GM19351 (cell line): ENCODE data around the gene APAF1.

Experiments
- ATAC-seq: cut with Tn5 transposase; IDR thresholded peaks from one replicate; pipeline ENCODE4 v1.9.1; 2021; ENCODE audit warnings: mild to moderate bottlenecking, moderate library complexity; ENCODE audit not compliant: unreplicated experiment

APAF1 gene

DNA sequence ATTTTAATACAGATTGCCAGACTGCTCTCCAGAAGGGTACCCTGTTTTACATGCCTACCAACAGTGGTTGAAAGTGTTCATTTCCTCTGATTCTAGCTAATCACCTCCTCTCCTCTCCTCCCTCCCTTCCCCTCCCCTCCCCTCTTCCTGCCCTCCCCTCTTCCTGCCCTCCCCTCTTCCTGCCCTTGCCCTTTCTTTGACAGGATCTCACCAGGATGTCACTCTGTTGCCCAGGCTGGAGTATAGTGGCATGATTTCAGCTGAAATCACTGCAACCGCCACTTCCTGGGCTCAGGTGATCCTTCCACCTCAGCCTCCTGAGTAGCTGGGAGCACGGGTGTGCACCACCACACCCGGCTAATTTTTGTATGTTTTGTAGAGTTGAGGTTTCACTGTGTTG, 24.7 kb downstream of the APAF1 start:
- no peak for ATAC-seq

DNA sequence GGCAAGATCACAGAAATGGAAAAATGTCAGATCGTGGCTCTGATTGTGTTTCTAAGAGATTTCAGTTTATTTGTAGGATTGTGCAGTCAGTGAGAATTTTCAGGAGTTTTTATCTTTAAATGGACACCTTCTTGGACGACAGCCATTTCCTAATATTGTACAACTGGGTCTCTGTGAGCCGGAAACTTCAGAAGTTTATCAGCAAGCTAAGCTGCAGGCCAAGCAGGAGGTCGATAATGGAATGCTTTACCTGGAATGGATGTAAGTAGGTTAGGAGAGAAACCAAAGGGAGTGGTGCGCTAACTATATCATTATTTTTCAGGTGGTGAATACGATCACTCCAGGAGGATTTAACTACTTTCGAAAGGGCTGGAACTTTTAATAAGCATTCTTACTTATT, 26.4 kb downstream of the APAF1 start:
- ATAC-seq, result no peak

DNA sequence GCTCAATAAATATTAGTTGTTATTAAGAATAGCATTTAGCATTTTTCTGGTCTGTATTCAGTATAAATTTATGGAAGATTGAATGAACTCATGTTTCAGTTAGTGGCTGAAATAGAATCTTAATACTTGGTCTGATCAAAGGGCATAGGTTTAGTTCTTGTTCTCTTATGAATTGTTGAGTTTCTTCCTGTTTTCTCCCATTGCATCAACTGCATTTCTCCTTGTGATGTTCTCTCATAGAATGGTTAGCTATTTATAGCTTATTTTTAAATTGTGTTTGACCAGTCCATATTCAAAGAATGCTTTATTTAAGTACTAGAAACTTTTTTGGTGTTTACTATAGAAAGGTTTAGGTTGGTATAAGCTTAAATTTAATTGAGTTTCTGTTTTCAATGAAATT, 29.8 kb downstream of the APAF1 start:
- no peak for ATAC-seq

DNA sequence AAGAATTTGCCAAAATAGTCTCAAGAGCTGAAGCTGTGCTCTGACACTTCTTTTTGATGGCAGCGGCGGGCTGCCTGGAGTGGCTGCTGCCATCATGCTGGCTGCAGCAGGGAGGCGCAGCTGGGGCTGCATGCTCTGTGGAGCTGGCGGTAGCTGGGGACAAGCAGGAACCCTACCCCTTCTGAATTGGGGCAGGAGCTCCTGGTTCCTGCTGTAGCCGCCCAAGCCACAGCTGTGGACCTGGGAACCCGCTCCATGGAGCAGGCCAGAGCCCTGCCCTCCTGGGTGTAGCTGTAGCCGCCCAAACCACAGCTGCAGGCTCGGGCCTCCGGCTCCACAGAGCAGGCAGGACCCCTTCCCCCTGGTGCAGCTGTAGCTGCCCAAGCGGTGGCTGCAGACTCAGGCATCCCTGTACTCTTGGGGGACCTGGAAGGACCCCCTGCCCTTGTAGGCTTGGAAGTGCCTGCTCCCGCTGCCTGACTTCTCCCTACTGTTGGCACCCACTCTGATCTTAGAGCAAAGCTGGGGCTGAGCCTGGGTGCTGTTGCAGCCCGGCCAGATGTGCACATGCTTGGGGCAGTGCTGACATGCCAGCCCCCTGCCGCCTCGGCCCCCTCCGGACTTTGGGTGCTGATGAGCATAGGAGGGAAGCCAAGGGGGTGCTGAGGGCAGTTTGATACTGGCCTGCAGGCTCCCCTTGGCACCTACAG, 33.3 kb downstream of the APAF1 start:
- ATAC-seq, result no peak

DNA sequence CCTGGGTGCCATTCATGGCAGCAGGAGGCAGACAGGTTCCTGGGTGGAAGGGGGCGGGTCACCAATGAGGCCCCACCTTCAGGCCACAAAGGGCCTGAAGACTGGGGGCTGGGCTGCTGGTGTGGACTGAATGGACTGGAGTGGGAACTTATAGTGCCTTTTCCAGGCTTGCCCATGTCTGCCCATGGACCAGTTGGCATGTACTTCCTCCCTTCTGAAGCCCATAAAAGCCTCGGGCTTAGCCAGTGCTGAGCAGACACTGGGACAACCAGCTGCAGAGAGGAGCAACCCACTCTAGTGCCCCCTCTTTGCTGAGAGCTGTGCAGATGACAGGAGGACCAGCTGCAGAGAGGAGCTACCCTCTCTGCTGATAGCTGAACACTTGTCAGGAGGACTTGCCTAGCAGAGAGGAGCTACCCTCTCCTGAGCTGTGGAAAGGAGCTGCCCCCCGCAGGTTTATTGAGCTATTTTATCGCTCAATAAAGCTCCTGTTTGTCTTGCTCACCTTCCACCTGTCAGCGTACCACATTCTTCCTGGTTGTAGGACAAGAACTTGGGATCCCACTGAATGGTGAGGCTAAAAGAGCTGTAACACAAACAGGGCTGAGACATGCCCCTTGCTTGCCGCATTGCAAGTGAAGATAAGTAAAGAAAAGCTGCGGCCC, 34.0 kb downstream of the APAF1 start:
- ATAC-seq, result no peak

DNA sequence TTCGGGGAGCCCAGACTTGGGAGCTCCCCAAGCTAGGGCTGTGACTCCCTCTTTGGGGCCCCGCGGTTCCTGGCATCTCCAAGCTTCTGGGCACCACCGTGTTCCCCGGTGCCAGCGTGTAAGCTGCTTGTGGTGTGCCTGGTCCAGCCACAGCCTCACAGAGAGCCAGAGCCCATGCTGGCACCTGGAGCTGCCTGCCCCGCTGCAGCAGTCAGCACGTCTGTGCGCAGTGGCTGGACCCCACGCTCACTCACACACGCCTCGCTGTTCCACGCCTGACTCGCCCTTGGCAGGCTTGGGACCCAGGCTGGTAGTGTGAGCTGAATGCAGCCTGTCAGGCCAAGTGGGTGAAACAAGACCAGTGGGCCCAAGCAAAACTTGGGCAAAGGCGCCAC, 34.5 kb downstream of the APAF1 start:
- no peak for ATAC-seq

DNA sequence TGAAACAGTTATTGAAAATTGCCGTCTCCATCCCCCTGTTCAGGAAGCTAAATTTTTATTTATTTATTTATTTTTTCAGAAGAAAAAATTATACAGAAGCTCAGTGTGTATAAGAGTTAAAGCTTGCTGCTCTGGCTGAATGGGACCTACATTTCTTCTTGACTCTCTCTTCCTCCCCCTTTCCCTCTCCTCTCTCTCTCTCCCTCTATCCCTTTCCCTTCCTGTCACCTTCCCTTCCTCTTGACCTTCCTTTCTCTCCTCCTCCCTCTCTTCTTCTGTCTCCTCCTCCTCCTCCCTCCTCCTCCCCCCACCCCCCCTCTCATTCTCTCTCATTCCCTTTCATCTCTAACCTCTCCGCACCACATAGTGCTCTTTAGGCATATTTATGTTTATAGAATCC, 39.1 kb downstream of the APAF1 start:
- no peak for ATAC-seq

DNA sequence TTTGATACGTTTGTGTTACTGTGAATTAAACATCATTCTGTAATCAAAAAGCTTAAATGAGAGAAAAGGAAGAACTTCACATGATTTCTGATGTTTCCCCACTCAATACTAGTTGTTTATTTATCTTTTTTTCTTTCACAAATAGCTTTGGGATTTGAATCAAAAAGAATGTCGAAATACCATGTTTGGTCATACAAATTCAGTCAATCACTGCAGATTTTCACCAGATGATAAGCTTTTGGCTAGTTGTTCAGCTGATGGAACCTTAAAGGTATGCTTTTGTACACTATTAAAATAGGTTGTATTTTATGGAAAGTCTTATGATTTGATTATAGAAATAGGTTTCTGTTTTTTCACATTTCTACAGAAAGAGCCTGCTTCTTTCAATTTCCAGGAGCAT, 41.5 kb downstream of the APAF1 start:
- no peak for ATAC-seq

DNA sequence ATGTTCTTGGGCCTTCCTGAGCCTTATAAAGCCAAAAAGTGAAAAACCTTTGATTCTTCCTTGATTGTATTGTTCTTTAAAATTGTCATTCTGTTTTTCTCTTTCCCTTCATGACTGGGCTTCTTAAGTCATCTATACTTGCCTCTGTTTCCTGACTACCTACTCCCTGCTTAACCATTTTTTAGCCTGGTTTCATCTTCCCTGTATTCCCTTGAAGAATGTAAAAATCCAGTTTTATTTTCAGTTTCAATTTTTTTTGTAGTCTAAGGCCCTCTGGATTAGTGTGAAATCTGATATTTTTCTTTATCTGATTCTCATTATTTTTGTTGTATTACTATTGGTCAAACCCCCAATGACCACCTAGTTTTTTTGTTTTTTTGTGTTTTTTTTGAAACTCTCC, 46.3 kb downstream of the APAF1 start:
- ATAC-seq, result no peak

DNA sequence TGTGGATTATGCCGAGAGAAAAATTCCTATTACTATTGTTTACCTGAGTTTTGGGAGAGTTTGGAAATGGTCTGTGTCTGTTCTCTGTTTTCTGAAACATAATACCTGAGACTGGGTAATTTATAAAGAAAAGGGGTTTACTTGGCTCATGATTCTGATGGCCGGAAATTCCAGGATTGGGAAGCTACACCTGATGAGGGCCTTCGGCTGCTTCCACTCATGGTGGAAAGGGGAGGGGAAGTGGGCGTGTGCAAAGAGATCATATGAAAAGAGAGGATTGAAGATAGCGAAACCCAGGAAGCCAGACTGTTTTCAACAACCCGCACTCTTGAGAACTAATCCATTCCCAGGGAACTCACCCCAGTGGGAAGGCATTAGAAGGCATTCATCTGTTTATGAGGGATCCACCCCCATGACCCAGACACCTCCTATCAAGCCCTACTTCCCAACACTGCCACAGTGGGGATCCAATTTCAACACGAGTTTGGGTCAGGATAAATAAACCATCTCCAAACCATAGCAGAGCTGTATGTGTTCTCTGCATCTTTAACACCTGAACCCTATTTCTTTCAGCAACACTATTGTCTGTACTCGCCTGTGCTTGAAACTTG, 51.1 kb downstream of the APAF1 start:
- ATAC-seq, result no peak

DNA sequence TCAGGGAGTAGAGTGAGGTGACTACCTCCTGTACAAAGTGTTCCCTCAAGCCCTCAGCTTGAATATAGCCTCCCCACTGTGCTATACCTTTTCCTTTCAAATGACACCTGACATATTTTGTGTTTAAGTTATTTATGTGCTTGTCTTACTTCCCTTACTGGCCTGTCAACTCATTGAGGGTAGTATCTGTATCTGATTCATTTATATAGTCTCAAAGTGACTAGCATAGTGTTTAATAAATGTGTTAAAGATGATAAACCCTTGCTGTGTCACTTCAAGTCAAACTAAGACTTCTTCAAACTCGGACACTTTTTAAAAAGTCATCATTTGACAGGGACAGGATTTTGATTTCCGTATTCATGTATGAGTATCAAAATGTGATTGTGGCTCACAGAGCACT, 52.1 kb downstream of the APAF1 start:
- ATAC-seq, result no peak

DNA sequence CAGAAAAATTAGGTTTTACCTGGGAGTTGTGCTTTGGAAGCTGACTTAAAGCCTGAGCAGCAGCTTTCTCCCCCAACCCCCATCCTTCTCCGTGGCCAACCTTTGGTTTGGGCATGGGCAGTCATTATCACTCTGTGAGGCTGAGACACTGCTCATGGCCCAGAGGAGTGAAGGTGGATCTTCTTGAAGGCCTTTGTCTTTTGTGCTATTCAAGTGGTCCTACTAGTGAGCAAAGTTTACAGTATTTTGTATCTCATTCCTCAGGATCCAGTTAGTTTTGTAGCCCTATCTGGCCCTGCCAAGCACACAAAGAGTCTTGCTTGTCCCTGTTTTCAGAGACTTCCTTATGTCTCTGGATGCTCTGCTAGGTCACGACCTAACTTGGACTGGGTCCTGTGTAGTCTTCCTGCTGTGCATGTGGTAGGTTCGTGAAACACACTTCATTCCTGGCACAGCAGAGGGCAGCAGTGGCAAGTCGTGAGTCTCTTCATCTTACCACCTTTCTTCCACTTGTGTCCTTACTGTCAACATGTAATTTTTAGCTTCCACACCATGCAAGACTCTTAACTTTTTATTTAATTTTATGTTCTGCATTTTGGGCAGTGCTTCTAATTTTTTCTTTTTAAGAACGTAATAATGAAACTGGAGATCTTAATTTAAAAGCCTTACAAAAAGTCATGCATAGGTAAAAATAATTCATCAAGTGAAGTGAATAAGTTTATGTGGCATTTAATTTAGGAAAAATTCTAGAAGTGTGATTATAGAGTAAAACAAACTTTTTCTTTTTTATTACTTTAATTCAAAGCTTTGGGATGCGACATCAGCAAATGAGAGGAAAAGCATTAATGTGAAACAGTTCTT, 53.7 kb downstream of the APAF1 start:
- peak; percentile 97 for ATAC-seq

DNA sequence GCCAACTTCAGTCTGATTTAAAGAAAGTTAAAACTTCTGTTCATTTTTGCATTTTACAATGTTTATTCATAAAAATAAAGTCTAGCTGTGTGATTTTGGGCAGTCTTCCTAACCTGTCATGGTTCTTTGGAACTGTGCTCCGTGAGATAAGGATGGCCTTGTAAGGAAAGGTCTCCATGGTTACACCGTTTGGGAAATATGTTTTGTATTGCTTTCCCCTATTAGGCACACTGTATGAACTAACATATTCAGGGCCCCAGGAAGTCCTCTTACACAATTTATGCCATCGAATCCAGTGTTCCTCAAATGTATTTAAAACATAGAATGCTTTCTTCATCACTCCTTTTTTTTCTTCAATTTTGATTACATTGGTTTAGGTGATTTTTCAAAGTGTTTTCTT, 54.5 kb downstream of the APAF1 start:
- no peak for ATAC-seq

DNA sequence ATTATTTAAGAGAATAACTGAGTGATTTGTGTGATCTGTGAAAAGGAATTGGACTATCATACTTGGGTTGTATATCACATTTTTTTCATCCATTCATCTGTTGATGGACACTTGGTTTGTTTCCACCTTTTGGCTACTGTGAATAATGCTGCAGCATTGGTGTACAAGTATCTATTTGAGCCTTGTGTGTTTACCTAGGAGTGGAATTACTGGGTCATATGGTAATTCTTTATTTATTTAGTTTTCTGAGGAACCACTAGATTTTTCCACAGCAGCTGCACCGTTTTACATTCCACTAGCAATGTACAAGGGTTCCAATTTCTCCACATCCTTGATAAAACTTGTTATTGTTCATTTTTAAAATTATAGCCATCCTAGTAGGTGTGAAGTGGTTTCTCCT, 56.1 kb downstream of the APAF1 start:
- ATAC-seq, result no peak

DNA sequence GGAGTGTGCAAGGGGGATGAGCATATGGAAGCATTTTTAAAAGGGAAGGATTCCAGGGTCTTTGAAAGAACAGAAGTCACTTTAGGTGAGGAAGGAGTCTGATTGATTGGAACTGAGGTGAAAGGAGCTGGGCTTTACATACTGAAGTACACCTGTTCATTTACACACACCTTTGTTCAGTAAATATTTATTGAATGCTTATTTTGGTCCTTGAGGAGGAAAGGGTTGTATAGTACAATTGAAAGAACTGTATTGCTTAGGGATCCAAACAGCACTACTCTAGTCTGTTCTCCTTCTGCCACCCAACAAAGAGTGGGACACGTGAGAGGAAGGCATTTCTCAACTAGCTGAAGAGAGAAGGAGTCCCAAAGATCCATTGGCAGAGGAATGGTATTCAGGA, 63.9 kb downstream of the APAF1 start:
- ATAC-seq, result no peak

DNA sequence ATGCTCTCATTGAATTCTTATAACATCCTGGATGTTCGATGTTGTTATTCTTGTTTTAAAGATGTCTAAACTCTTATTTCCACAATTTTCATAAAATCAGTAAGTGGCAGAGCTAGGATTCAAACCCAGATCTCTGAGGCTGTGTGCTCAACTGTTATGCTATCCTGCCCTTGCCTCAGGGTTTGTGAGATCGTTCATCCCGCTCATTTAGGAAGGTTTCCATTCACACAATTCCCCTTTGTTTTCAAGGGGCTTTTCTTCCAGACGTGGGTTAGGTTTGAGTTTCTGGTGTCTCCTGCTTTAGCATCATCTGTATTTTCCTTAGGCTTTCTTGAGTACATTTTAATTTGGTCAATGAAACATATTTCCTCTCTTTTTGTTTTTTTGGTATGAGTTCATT, 69.3 kb downstream of the APAF1 start:
- no peak for ATAC-seq

DNA sequence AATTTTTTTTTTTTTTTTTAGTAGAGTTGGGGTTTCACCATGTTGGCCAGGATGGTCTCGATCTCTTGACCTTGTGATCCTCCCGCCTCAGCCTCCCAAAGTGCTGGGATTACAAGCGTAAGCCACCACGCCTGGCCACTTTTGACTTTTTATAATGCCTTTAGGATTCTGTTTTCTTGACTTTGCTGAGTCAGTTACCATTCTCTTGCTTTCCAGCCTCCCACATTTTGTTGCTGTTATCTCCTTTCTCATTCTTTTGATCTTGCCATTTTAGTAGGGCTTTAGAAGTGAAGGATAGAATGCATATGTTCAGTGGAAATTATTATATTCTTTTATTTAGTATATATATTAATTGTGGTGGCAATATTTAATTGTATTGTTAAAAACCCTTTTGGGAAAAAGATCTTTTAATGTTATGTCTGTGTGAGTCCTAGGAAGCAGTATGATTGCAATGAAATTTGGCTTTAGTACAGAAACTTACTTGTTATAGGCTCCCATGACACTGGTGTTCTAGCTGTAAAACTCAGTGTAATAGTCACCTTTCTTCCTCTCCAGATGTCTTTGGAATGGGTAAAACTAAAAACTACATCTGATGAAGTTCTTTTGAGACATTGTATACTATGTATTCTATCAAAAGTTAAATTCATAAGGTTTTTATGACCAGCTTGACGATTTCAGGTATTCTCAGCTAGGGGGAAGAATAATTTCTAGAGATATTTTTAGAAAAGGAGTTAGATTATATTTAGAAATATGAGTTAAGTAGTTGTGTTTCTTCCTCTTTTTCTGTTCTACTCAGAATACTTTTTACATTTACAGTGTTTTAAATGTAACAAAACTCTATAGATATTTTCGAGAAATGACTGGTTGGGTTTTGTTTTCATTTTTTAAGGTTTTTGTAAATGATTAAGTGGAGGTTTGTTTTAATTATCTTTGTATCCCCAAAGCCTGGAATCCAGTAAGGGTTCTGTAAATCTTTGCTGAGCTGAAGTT, 74.7 kb downstream of the APAF1 start:
- peak; percentile 58 for ATAC-seq

DNA sequence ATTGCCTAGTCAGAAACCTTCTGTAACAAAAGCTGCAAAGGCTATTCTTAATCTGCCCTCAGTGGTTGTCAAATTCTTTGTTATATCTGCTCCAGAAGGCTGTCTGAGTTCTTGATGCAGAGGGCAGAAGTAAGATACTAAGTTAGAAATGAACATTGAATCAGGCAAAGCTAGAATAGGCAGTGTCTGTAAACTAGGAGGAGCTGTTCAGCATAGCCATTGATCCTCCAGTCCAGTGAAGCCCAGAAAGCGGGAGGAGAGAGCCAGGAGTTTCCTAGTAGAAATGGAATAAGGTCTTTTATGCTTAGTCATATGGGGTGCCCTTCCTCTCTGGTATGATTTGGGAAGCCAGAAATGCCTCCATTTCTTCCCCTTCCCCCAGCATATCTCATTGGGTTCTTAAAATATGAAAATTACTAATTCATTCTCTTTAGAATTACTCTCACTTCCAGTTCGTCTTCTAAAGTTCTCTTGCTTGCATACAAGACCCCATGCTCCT, 76.2 kb downstream of the APAF1 start:
- ATAC-seq, result no peak

DNA sequence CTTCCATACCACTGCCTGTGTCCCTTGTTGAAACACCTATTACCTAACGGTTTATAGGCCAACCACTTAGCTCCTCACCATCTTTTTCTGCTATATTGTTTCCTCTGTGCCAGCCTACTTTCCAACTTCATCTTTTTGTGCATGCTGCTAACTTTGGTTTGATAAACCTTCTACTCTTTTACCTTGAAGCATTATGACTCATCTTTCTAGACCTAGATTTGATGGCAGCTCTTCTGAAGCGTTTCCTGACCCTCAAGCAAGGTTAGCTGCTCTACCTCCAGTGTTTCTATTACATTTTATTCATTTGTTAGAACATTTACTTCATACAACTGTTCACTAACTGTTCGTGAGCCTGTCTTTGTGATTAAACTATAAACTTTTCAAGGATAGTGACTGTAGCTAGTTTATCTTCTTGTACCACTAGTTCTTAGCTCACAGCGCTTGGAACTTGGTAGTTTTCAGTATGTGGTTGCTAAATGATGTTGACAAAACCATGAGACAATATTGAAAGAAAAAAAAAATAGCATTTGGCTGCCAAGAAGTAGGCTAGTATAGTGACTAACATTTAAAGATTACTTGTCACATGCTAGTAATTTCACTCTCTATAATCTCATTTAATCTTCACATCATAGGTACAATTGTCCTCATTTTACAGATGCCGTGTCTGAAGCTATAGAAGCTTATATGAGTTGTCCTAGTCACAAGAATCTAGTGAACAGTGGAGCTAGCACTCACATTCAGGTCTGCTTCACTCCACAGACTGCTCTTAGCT, 79.5 kb downstream of the APAF1 start:
- no peak for ATAC-seq
